Subcutaneous adipose tissue (tissue), 4 donors: ENCODE data around the gene PPTC7. TPM values are rescaled to one million over a fixed set of nuclear protein-coding genes. Genes with fewer than 3 reads are reported as not detected.

Experiments used
- total RNA-seq, 4 donors: library from RNA; depleted of rRNA; stranded (reverse); fragments of >200 nt; gene quantifications; one replicate each; pipeline ENCODE4 v1.1.0, GENCODE V29; 2016
- TF ChIP-seq, protein P1 (sequence below): fragments of 450-650 bp; IDR thresholded peaks from one replicate; pipeline ENCODE4 v1.5.1; 2016; ENCODE audit warnings: low read depth, mild to moderate bottlenecking, control low read depth, antibody characterized with exemption, moderate library complexity

The PPTC7 gene
- total RNA-seq, 4 donors from 2014 or later: 24.9 to 31.3 (median 30.3) TPM

DNA sequence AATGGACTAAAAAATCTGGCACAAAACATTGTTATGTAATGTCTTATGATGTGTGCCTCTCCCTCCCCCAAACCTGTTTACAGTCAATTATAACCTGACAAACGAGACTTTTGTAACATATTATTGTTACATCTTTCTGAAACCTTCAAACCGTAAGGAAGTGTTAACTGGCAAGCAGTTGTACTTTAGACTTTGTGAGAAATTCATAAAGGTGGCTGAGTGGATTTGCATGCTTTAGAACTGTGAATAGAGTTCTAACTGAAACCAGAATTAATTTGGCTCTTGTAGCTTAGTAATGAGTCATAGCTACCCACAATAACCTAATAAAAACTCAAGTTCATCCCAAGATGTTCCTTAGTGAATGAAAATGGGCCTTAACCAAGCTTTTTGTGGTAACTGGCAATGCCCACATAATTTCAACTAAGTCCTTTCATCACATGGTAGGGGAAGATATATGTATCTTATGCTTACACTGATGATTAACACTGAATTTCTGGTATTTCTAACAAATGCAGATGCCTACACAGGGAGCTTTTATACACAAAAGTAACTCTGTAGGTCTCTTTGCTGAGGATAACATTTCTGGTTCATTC, 51.3 kb downstream of the PPTC7 start:
- TF ChIP-seq, protein P1, sequence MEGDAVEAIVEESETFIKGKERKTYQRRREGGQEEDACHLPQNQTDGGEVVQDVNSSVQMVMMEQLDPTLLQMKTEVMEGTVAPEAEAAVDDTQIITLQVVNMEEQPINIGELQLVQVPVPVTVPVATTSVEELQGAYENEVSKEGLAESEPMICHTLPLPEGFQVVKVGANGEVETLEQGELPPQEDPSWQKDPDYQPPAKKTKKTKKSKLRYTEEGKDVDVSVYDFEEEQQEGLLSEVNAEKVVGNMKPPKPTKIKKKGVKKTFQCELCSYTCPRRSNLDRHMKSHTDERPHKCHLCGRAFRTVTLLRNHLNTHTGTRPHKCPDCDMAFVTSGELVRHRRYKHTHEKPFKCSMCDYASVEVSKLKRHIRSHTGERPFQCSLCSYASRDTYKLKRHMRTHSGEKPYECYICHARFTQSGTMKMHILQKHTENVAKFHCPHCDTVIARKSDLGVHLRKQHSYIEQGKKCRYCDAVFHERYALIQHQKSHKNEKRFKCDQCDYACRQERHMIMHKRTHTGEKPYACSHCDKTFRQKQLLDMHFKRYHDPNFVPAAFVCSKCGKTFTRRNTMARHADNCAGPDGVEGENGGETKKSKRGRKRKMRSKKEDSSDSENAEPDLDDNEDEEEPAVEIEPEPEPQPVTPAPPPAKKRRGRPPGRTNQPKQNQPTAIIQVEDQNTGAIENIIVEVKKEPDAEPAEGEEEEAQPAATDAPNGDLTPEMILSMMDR: no peak

DNA sequence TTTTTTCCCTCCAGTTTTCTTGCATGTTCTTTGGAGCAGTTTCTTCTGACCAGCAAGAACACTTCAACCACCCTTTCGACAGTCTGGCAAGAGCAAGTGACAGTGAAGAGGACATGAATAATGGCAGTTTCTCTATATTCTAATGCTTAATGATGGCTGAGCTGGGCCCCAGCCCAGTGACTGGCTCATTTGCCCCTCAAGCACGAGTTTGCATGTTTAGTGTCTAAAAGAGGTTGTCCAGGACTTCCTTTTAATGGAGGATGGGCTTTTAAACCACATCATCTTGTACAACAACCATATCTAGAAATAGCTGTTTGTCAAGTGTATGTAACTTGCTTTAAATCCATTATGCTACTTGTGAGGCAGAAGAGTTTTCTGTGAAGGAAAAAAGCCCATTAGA, 52.6 kb downstream of the PPTC7 start:
- TF ChIP-seq, protein P1: no peak

DNA sequence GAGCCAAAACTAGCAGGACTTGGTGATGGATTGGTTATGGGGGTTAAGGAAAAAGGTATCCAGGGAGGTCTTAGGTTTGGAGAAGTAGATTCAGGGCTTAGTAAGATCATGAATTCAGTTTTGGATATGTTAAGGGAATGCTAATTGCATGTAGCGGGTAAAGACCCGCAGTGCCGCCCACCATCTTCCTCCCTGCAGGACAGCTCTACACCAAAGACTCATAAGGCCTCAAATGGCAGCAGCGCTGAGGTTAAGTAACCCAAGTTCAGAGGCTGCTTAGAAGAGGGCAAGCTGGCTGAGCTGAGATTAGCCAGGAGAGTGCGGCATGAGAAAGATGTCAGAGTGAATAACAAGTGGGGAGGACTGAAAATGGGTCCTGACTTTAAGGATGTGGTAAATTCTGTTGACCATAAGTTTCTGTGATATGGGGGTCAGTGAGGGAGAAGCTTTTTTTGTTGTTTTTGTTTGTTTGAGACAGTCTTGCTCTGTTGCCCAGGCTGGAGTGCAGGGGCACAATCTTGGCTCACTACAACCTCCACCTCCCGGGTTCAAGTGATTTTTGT, 54.8 kb downstream of the PPTC7 start:
- TF ChIP-seq, protein P1: no peak

DNA sequence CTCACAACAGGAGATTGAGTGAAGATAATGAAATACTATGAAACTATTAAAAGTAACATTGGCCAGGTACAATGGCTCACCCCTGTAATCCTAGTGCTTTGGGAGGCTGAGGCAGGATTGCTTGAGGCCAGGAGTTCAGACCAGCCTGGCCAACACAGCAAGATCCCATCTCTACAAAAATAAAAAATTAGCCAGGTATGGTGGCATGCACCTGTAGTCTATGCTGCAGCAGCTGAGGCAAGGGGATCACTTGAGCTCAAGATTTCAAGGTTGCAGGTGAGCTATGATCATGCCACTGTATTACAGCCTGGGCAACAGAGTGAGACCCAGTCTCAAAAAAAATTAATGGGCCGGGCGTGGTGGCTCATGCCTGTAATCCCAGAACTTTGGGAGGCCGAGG, 66.1 kb downstream of the PPTC7 start:
- TF ChIP-seq, protein P1: no peak

DNA sequence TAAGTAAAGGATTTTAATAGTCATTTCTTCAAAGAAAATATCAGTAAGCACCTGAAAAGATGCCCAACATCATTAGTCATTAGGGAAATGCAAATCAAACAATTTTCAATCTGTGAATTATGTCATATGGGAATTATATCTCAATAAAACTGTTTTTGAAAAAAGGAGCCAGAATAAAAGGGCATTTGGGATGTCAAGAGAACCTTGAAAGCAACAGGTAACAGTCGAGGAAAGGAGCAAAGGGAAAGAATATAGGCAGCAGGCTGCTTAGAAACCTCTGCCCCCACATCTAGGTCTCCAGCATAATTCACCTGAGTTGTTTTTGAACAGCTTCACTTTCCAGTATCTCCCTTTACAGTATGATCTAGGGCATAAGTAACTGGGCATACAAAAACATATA, 68.8 kb downstream of the PPTC7 start:
- TF ChIP-seq, protein P1: no peak

DNA sequence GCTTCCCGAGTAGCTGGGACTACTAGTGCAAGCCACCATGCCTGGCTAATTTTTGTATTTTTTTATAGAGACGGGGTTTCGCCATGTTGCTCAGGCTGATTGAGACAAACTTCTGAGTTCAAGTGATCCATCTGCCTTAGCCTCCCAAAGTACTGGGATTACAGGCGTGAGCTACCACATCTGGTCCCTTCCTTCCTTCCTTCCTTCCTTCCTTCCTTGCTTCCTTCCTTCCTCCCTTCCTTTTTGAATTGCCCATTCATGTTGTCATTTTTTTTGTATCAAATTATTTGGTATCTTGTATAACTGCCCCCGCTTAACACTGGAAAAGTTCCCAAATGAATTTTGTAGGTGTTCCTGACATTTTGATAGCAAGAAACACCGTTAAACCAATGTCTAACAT, 69.3 kb downstream of the PPTC7 start:
- TF ChIP-seq, protein P1: no peak

DNA sequence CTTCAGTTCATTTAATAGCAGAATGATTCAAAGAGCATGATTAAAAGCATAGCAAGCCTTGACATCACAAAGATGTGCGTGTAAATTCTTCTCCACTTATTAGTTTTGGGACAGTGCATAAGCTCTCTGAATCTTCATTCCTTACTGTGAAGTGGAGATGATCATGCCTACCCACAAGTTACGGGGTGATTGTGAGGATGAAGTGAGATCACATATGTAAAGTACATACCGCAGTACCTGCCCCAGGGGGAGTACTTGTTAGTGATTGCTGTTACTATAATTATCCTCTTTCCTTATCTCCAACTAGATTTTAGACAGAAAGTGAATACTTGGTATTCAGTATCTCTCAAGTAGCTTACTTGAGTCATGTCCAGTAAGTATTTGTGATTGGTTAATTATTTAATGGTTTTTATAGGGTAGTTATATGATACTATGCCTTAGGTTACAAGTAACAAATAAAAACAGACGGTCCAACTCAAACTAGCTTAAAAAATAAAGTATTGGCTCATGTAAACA, 75.0 kb downstream of the PPTC7 start:
- TF ChIP-seq, protein P1: no peak
